Measurements from ENCODE around the gene EXOC4.

DNA sequence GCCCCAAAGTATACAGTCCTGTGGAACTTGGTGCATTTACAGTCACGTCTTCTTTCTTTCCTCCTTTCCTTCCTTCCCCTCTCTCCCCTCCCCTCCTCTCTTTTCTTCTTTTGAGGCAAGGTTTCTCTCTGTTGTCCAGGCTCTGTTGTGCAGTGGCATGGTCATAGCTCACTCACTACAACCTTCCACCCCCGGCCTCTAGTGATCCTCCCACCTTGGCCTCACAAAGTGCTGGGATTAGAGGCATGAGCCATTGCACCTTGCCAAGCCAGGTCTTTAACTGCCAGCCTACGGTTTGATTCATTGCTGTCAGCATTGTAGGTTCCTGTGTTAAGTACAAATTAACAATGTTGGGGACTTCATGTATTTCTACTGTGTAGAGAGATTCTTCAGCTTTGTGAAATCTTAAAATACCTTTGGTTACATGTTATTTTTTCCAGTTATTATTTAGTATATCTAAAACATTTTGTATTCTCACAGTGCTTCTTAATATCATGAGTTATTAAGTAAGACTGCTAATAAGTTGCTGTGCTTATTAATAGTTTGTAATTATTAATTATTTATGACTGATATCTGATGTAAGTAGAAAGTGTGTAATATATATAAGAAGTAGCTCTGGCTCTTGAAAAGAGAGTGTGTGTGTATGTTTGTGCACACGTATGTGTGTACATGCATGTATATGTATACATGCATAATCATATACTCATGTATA, 320.8 kb downstream of the EXOC4 start:
- TF ChIP-seq, protein P1, sequence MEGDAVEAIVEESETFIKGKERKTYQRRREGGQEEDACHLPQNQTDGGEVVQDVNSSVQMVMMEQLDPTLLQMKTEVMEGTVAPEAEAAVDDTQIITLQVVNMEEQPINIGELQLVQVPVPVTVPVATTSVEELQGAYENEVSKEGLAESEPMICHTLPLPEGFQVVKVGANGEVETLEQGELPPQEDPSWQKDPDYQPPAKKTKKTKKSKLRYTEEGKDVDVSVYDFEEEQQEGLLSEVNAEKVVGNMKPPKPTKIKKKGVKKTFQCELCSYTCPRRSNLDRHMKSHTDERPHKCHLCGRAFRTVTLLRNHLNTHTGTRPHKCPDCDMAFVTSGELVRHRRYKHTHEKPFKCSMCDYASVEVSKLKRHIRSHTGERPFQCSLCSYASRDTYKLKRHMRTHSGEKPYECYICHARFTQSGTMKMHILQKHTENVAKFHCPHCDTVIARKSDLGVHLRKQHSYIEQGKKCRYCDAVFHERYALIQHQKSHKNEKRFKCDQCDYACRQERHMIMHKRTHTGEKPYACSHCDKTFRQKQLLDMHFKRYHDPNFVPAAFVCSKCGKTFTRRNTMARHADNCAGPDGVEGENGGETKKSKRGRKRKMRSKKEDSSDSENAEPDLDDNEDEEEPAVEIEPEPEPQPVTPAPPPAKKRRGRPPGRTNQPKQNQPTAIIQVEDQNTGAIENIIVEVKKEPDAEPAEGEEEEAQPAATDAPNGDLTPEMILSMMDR (IDR thresholded peaks at IDR 0.05; ENCODE audit: low read depth, low read length, poor library complexity, severe bottlenecking) = no peak
- TF ChIP-seq EZH2phosphoT487 (IDR thresholded peaks at IDR 0.05; ENCODE audit: borderline replicate concordance, low read length) = no peak

Data from DOHH2 (cell line).